HG03439 (cell line): ENCODE measurements around the gene RHOH.

Source experiments
- ATAC-seq: cut with Tn5 transposase; IDR thresholded peaks from one replicate; pipeline ENCODE4 v1.9.1; 2021; ENCODE audit warnings: mild to moderate bottlenecking, moderate library complexity; ENCODE audit not compliant: unreplicated experiment

Gene RHOH

DNA sequence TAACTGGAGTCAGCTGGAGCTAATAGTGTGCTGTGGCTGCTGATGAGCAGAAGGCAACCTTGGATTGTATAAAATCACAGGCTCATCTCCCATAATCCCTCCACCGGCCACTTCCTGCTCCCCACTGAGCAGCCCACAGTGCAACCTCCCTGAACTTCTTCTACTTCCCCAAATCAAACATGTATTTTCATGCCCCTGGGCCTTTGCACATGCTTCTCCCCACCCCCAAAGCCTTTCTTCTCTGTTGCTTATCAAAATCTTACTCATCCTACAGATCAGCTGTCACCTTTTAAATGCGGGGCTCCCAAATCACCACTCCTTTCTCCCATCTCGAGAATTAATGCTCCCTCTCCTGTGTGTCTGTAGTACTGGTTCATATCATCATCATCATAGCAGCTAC, 35.8 kb downstream of the RHOH start:
- ATAC-seq = no peak

DNA sequence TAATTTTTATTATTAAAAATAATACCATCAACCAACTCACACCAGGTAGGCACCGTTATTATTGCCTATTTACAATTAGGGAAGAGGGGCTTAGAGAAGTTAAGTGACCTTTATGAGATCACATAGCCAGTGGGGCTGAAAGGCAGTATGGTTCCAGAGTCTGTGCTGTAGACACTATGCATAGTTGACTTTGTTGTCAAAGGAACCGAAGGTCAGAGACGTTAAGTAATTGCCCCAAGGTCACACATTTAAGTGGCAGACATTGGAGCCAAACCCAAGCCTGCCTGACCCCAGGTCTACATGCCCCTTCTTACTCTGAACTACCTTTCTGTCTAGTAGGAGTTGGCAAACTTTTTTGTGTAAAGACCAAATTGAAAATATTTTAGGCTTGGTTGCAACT, 36.4 kb downstream of the RHOH start:
- no peak for ATAC-seq

- no peak for ATAC-seq
Measured at GRCh38 chr4:40234519-40235039, 37.7 kb downstream of the RHOH start.

DNA sequence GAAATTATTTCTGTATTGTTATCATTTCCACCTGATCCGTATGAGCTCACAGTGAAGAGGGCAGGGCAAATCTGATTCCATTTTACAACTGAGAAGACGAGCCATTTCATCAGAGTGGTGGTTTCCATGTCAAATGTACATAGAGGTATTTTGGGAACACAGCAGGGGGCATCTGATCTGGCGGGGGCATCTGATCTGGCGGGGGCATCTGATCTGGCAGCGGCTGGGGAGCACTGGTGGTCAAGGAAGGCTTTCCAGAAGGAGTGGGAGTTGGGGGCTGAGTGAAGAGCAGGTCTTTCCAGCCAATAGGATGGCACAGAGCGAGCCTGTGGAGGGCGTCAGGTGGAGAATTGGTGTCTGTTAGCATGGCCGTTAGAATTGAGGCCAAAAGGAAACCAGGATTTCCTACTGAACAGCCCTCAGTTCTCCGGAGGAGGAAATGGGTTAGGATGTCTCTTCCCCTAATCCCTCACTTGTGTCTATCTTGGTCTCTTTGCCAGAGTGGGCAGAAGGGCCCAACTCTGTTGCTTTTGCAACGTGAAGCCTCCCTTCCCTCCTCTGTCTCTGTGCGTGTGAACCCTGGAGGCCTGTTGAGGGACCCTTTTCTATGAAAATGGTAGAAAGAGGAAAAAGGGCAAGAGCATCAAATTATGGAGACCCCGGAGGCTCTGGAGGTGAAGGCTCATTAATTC, 41.3 kb downstream of the RHOH start:
- no peak for ATAC-seq

DNA sequence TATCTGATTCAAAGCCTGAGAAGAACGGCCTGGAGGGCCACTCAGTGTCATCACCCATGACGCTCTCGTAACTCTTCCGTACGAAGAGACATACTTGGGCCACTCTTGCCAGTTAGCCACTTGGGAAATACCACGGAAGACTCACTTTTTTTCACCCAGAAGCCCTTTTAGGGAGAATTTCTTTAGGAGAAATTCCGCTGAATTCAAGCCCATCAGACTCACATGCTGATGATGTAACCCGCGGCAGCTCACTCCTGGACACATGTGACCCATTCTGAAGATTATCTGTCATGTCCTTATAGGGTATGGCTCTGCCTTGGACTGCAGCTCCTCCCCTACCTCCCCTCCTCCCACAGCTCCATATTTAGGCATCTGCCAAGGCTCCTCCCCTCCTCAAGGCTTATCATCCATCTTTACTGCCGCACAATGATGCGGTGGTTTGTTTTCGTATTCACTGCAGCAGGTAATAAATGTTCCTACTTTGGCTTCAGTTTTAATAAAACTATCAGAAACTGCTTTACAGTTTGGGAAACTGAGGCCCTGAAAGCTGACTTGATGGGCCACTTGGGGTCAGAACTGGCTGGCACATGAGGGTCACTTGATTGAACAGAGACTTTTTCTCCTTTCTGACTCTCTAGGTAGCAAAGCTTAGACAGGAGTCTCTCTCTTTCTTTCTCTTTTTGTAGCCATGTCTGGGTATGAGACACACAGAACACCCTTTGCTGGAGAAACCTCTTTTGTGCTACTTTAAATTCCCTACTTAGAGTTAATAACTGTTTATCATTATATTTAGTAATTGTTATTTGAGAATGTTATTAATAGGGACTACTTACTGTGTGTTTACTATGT, 42.1 kb downstream of the RHOH start:
- ATAC-seq = no peak

- no peak for ATAC-seq
Measured at GRCh38 chr4:40240040-40240653, 43.3 kb downstream of the RHOH start.

GRCh38 chr4:40241026-40241425, 44.2 kb downstream of the RHOH start:
- ATAC-seq = no peak

GRCh38 chr4:40241941-40242340, 45.1 kb downstream of the RHOH start:
- no peak for ATAC-seq

DNA sequence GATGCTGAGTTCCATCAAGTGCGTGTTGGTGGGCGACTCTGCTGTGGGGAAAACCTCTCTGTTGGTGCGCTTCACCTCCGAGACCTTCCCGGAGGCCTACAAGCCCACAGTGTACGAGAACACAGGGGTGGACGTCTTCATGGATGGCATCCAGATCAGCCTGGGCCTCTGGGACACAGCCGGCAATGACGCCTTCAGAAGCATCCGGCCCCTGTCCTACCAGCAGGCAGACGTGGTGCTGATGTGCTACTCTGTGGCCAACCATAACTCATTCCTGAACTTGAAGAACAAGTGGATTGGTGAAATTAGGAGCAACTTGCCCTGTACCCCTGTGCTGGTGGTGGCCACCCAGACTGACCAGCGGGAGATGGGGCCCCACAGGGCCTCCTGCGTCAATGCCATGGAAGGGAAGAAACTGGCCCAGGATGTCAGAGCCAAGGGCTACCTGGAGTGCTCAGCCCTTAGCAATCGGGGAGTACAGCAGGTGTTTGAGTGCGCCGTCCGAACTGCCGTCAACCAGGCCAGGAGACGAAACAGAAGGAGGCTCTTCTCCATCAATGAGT, 46.6 kb downstream of the RHOH start:
- ATAC-seq = no peak

DNA sequence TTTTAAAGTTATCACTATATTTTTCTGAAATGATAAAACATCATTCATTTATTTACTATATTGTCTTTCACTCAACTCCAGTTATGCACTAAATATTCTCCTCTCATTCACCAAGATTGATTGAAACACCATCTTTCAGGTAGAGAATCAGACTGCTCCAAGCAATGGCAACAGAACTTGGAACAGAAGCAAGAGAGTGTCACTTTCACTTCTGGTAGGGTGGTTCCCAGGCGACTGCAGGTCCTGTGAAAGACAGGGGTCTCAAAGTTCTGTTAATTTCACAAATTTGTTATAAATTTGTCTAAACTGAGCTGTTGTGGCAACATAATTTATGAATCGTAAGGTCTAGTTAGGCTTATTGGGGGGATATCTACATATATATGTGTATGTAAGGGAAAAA, 47.8 kb downstream of the RHOH start:
- ATAC-seq = no peak

DNA sequence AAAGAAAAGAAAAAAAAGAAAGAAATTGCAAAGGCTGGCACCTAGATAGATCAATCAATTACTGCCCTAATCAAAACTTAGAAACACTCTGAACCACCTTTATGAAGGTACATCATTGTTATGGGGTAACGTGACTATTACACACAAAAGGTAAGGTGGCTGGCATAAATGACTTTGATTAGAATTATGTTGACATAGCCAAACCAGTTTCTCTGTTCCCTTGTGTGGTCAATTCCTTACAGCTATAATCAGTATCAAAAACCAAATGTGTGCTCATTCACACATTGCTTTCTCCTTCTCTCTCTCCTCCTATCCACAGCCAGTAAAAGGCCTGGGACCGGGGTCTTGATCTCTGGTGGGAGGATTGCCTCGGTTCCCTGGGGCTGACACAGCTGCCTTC, 48.7 kb downstream of the RHOH start:
- ATAC-seq = no peak

DNA sequence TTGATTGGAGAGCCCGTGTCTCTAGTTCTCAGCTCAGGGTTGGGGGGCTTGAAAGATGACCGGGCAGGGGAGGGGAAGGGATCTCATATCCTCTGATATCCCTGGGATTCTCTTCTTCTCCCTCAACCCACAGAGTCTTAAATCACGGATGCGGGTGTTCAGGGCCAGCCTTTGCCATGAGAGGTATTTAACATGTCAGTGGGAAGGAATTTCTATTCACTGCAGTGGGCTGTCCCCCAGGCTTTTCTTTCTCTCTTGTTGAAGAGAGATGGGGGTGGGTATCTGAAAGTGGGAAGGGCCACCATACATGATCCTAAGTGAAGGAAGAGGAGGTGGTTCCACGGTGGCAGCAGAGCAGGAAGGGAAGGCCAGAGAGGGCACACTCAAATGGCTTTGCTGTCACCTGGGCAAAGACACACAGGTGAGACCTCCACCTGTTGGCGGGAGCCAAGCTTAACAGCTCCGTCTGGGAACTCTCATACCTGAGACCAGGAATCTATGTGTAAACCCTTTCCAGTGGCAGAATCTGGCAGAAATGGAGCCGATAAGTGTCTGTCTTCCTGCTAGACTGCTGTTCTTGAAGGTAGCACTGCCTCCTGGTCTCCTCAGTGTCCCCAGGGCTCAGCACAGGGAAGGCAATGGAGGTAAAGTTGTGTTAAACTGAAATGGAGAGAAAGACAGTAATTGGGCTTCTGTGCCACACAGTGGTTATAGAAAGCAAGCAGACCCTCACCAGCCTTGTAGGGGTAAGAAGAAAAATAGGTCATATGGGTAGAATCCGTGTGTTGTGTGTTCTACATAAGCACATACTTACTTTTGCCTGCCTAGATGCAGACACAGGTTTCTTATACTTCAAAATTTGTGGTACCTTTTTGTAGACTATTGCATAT, 49.4 kb downstream of the RHOH start:
- no peak for ATAC-seq

DNA sequence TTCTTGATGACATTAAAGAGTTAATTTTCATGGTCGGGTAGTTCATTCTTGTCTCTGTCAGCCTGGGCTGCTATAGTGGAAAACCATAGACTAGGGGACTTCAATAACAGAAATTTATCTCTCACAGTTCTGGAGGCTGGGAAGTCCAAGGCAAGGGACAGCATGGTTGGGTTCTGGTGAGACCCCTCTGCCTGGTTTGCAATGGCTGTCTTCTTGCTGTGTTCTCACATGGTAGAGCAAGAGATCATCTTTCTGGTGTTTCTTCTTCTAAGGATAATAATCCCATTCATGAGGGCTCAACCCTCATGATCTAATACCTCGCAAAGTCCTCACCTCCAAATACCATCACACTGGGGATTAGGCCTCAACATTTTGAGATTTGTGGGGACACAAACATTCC, 50.1 kb downstream of the RHOH start:
- no peak for ATAC-seq

DNA sequence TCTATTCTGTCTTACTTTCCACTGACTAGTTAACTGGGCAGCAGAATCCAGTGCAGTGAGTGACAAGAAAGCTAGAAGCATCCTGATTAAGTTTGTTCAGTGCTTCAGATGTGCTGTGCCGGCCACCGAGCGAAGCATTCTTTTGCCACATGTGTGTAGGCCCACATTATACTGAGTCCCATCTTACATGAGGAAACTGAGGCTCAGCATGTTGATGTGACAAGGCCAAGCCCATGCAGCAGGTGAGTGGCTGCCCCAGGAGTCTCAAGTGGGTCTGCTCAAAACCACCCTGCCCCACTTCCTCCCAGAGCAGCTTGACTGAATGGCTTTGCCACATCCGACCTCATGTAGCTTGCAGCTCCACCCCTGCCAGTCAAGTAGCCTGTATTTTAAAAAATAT, 50.5 kb downstream of the RHOH start:
- no peak for ATAC-seq

- no peak for ATAC-seq
Measured at GRCh38 chr4:40251366-40251765, 54.5 kb downstream of the RHOH start.

- no peak for ATAC-seq
Measured at GRCh38 chr4:40253906-40254305, 57.1 kb downstream of the RHOH start.

DNA sequence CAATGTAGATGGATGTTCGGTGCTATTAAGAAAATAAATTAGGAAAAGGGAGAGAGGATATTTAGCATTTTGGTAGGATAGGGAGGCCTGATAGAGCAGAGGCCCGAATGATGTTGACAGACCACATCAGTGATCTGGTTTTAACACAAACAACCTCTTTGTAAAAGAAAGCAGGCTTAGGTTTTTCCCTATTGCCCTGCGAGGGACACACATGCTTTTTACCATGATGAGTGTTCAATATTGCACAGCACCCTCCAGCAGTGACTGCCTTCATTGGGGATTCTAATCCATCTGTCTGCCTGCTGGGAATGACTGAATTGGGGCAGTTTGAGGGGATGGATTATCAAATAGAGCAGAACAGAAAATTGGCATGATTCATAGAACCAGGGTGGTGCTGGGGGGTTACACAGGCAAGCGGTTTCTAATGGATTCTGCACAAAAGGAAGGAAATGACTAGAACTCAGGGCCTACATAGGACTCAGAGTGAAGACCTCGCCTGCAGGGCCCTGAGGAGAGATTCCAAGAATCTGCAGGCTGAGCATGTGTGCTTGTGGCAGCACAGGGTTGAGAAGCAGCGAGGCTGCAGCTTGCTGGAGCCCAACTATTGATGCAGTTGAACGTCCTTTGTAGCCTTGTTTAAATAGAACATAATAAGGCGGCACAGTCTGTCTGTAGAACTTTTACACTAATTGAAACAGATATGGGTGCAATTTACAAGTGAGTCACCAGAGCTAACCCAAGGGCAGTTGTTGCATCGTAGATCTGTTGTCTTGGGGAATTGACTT, 58.0 kb downstream of the RHOH start:
- no peak for ATAC-seq

GRCh38 chr4:40255393-40256281, 58.8 kb downstream of the RHOH start:
- ATAC-seq = no peak

DNA sequence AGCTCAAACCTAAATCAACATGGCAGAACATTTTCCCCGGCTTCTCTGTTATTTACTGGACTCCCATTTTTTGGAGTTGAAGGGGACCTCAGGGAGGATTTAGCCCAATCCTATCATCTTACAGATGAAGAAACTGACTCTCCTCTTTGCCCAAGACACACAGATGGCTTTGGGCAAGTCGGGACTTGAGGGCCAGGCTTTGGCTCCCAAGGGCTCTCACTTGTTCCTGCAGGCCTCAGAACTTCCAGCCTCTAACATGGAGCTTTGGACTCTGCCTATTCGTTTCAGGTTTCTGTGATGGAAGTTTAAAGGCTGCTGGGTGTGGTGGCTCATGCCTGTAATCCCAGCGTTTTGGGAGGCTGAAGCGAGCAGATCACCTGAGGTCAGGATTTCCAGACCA, 59.5 kb downstream of the RHOH start:
- no peak for ATAC-seq
